ENCODE data around the gene C10orf90.

DNA sequence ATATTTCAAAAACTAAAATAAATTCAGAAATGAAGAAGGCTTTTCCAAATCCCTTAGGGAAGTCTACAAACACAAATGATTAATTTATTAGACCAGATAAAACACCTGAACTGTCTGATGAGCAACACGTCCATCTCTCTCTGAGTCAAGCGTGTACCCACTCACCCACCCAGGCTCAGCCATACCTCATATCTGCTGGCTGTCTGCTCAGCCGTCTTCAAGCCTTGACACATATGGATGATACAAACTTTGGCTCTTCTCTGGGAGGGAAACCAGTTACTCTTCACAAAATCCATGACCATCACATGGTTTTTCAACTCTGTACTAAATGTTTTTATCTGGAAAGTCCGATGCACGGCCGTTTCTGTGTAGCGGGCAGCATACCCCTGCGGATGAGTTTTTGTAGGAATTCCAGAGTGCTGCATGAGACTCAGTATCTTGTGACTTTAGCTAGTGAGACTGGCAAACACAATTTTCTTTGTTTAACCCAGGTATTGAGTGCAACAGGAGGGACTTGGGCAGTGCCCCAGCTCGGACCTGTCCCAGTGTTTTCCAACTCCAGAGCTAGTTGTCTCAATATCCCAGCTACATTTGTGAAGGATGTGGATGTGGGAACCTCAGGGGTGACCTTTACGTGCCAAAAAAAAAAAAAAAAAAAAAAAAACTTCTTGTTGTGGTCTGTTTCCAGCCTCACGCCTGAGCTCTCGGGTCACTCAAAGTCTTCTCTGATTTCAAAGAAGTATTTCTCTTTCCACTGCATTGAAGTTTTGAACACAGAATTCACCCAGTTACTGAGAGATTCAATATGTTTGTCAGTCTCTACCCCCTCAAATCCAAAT, at the start of gene C10orf90:
- TF ChIP-seq, protein P1, sequence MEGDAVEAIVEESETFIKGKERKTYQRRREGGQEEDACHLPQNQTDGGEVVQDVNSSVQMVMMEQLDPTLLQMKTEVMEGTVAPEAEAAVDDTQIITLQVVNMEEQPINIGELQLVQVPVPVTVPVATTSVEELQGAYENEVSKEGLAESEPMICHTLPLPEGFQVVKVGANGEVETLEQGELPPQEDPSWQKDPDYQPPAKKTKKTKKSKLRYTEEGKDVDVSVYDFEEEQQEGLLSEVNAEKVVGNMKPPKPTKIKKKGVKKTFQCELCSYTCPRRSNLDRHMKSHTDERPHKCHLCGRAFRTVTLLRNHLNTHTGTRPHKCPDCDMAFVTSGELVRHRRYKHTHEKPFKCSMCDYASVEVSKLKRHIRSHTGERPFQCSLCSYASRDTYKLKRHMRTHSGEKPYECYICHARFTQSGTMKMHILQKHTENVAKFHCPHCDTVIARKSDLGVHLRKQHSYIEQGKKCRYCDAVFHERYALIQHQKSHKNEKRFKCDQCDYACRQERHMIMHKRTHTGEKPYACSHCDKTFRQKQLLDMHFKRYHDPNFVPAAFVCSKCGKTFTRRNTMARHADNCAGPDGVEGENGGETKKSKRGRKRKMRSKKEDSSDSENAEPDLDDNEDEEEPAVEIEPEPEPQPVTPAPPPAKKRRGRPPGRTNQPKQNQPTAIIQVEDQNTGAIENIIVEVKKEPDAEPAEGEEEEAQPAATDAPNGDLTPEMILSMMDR (conservative IDR thresholded peaks at IDR 0.05 in 1 of 2, IDR thresholded peaks at IDR 0.05 in 1 of 2; ENCODE audit: extremely low read depth in 1 of 2, insufficient read depth in 1 of 2, low read depth in 1 of 2, low read length in 2 of 2): no peak
- no peak for TF ChIP-seq EZH2 (IDR thresholded peaks at IDR 0.05; ENCODE audit: borderline replicate concordance, low read length)
